ENCODE results near the gene ISY1. TPM values are rescaled to one million over a fixed set of nuclear protein-coding genes. Genes with fewer than 3 reads are reported as not detected.
"Not testable (repeated sequence)": the region's sequence is repeated elsewhere in the genome, so short reads cannot be mapped to it uniquely, and the experiment has no call there.

Gene ISY1
- total RNA-seq, 4 donors from 2014 or later = 22.6 to 30.4 (median 25.7) TPM

- H3K4me1 ChIP-seq = peaks cover 0 to 29% (median 11%) of the 10 kb centered on the region in 3 donors
- no peak overlapping the region for H3K27ac ChIP-seq
- TF ChIP-seq, protein P1, sequence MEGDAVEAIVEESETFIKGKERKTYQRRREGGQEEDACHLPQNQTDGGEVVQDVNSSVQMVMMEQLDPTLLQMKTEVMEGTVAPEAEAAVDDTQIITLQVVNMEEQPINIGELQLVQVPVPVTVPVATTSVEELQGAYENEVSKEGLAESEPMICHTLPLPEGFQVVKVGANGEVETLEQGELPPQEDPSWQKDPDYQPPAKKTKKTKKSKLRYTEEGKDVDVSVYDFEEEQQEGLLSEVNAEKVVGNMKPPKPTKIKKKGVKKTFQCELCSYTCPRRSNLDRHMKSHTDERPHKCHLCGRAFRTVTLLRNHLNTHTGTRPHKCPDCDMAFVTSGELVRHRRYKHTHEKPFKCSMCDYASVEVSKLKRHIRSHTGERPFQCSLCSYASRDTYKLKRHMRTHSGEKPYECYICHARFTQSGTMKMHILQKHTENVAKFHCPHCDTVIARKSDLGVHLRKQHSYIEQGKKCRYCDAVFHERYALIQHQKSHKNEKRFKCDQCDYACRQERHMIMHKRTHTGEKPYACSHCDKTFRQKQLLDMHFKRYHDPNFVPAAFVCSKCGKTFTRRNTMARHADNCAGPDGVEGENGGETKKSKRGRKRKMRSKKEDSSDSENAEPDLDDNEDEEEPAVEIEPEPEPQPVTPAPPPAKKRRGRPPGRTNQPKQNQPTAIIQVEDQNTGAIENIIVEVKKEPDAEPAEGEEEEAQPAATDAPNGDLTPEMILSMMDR (IDR thresholded peaks at IDR 0.05) = no peak
- TF ChIP-seq POLR2AphosphoS5 (IDR thresholded peaks at IDR 0.05) = no peak
- TF ChIP-seq EP300 (IDR thresholded peaks at IDR 0.05) = no peak
- no peak for TF ChIP-seq POLR2A (IDR thresholded peaks at IDR 0.05)
- H3K4me3 ChIP-seq = no peak overlapping the region
- H3K9me3 ChIP-seq = no peaks in the 10 kb centered on the region
- 74 to 76% methylated on average over 4 to 8 of the region's 8 CpGs for WGBS, 2 donors (ENCODE audit: low coverage in 1 of 2)
- no peaks in the 10 kb centered on the region for H3K27me3 ChIP-seq
- no peak for ATAC-seq
- H3K36me3 ChIP-seq = no peaks in the 10 kb centered on the region
Observed at GRCh38 chr3:129199366-129199765, 38.5 kb upstream of the ISY1 start.

DNA sequence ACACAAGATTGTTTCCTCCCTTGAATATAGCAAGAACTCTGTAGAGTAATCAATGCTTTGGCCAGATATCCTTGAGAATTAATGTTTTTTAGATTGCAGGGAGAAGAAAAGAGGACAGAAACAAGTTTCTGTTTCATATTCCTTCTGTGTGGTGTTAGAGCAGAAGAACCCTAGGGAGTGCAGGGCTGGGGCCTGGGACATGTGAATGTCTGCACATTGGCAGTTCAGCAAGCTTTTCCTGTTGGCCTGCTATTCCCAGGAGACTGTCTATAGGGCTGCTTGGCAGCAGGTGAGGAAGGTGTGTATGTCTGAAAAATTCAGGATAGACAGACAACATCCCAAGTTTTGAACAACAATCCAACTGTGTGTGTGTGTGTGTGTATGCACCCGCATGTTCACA lies 36.5 kb upstream of the ISY1 start:
- Histone ChIP-seq H3K27ac (peak overlapping the region; percentile 79 to 83 (median 82)), H3K27me3 (no peaks in the 10 kb centered on the region), H3K4me1 (peaks cover 0 to 29% (median 11%) of the 10 kb centered on the region in 3 donors), H3K9me3 (no peaks in the 10 kb centered on the region), H3K36me3 (no peaks in the 10 kb centered on the region), H3K4me3 (no peak overlapping the region)
- no peak for ATAC-seq
- no peak for TF ChIP-seq POLR2AphosphoS5 (IDR thresholded peaks at IDR 0.05)
- TF ChIP-seq EP300 (IDR thresholded peaks at IDR 0.05) = no peak
- TF ChIP-seq, protein P1 (IDR thresholded peaks at IDR 0.05) = no peak
- TF ChIP-seq POLR2A (IDR thresholded peaks at IDR 0.05) = no peak
- 71 to 100% methylated on average over 1 of the region's 1 CpG for WGBS, 2 donors (ENCODE audit: low coverage in 1 of 2)

DNA sequence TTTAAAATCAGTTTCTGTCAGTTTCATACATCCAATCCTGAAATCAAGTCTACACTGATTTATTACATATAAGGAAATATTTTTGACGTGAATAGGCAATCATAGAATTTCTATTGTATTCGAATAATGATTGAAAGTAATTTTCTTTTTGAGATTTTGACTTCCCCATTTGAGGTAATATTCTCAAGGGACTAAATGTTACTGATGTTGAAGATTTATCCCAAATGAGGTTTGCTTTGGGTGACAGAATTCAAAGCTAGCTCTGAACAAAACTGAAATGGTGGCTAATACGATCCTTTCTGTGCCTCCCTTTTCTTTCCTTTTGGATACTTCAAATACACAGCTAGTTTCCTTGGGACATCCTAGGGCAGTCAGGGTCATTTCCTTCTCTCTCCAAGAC lies 35.7 kb upstream of the ISY1 start:
- TF ChIP-seq EP300 (IDR thresholded peaks at IDR 0.05) (no peak), POLR2A (IDR thresholded peaks at IDR 0.05) (no peak), POLR2AphosphoS5 (IDR thresholded peaks at IDR 0.05) (no peak)
- TF ChIP-seq, protein P1 (IDR thresholded peaks at IDR 0.05) = no peak
- WGBS, 2 donors (ENCODE audit: low coverage in 1 of 2) = 70 to 76% methylated on average over 3 of the region's 3 CpGs
- H3K27ac ChIP-seq = peak overlapping the region; percentile 79 to 83 (median 82)
- H3K4me1 ChIP-seq = peaks cover 0 to 29% (median 11%) of the 10 kb centered on the region in 3 donors
- H3K9me3 ChIP-seq = no peaks in the 10 kb centered on the region
- H3K4me3 ChIP-seq = no peak overlapping the region
- H3K27me3 ChIP-seq = no peaks in the 10 kb centered on the region
- ATAC-seq = no peak
- H3K36me3 ChIP-seq = no peaks in the 10 kb centered on the region

DNA sequence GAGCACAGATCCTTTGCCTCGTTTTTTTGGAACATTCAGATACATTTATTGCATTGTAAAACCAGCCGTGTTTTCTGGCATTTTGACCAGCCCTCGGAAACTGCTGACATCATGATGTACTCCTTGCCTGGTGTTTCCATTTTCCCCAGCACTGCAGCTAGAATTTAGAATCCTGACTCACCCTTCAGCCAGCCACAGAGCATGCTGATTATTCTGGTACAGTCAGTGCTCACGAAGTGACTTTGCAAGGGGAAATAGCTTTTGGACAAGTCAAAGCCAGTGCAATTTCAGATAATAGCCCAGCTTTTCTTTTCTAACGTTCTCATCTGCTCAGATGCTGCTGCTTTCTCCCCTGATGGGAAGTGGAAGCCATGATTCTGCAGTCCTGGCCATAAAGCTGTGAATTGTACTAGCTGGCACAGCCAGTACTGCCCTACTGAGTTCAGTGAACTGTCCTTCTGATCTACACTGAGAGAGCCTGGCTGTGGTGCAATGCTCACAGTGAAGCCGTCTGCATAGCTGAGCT lies 34.9 kb upstream of the ISY1 start:
- Histone ChIP-seq H3K4me3 (peak overlapping the region in 1 of 2 donors; percentile 15), H3K36me3 (no peaks in the 10 kb centered on the region), H3K4me1 (peaks cover 0 to 29% (median 11%) of the 10 kb centered on the region in 3 donors), H3K27ac (peak overlapping the region; percentile 79 to 83 (median 82)), H3K27me3 (no peaks in the 10 kb centered on the region), H3K9me3 (no peaks in the 10 kb centered on the region)
- 11 to 13% methylated on average over 6 of the region's 6 CpGs for WGBS, 2 donors (ENCODE audit: low coverage in 1 of 2)
- TF ChIP-seq POLR2AphosphoS5 (IDR thresholded peaks at IDR 0.05) = peak; percentile 82
- TF ChIP-seq EP300 (IDR thresholded peaks at IDR 0.05) = no peak
- peak; percentile 95 for ATAC-seq

- not testable (repeated sequence) for H3K4me3 ChIP-seq, H3K9me3 ChIP-seq, H3K27ac ChIP-seq, H3K27me3 ChIP-seq, ATAC-seq, H3K36me3 ChIP-seq
- WGBS, 2 donors (ENCODE audit: low coverage in 1 of 2) = 100% methylated on average over 2 to 6 of the region's 8 CpGs
- H3K4me1 ChIP-seq = peaks cover 0 to 18% (median 2%) of the 10 kb centered on the region in 3 donors
Observed at GRCh38 chr3:129189793-129190192, 28.9 kb upstream of the ISY1 start.

DNA sequence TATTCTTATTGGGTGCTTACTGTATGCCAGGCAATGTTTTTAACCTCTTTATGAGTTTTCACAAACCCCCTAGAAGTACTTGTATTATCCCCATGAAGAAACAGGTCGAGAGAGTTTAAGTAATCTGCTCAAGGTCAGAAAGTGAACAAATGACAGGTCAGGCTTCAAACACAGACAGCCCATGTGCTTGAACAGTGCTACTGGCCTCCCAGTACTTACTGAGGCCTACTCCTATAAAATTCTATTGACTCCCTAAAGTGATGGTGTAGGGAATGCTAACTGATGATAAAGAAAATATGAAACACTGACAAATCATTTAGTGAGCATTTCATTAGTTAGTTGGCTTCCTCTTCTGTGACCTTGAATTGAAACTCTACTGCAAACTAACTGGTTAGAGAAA lies 27.0 kb upstream of the ISY1 start:
- peaks cover 0 to 25% (median 3%) of the 10 kb centered on the region in 3 donors for H3K4me1 ChIP-seq
- TF ChIP-seq POLR2A (IDR thresholded peaks at IDR 0.05) = no peak
- TF ChIP-seq POLR2AphosphoS5 (IDR thresholded peaks at IDR 0.05) = no peak
- TF ChIP-seq, protein P1 (IDR thresholded peaks at IDR 0.05) = no peak
- H3K9me3 ChIP-seq = no peaks in the 10 kb centered on the region
- no peak overlapping the region for H3K4me3 ChIP-seq
- 50 to 78% methylated on average over 1 of the region's 1 CpG for WGBS, 2 donors (ENCODE audit: low coverage in 1 of 2)
- H3K36me3 ChIP-seq = no peaks in the 10 kb centered on the region
- H3K27me3 ChIP-seq = no peaks in the 10 kb centered on the region
- no peak for ATAC-seq
- peak overlapping the region in 2 of 4 donors; percentile 3 to 43 for H3K27ac ChIP-seq
